ENCODE data around the gene ZNF438.
"Not testable (repeated sequence)": the region's sequence is repeated elsewhere in the genome, so short reads cannot be mapped to it uniquely, and the experiment has no call there.

ZNF438 gene

DNA sequence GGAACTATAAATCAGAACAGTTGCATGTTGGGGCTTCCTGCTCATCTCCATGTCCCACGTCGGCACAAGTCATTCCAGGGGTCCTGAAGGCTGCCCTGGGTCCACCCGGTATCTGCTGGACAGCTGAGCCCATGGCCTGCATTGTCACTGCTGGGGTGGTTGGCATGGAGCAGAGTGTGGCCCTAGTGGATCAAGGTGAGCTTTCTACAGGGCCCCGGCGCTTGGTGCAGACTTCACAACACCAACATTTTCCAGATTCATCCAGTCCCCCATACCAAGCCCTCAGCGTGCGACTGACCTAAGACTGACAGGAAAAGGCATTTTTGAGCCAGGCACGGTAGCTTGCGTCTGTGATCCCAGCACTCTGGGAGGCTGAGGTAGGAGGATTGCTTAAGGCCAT is 226.6 kb downstream of the ZNF438 start:
- DNase-seq (ENCODE audit: insufficient read length, low spot score) (no peak), FAIRE-seq (no peak)
- no peak for TF ChIP-seq POLR2A (IDR thresholded peaks at IDR 0.05; ENCODE audit: low read depth, low read length)

DNA sequence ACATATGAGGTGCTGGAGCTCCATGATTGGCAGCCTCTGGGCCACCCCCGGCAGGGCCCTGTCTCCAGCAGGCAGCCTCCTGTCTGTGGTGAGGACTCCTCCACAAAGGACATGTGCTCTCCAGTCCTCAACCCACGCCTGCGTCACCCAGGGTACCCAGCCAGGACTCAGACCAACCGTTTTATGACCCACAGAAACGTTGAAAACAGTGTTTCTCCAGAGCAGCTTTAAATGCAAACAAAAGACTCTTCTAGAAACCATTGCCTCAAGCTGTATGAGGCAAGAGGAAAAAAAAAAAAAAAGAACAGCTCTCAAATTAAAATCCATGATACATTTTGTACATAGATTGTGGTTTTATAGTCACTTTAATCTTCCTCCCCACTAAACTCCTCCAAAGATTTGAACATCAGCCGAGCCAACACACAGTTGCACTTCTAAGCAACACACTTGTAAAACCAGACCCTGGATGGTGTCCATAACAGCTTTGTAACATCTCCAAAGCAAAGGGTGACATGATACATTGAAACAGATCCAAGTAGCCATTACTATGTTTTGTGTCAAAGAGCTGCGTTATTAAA is 227.1 kb downstream of the ZNF438 start:
- DNase-seq (ENCODE audit: insufficient read length, low spot score), result no peak
- FAIRE-seq, result no peak
- TF ChIP-seq POLR2A (IDR thresholded peaks at IDR 0.05; ENCODE audit: low read depth, low read length), result no peak

DNA sequence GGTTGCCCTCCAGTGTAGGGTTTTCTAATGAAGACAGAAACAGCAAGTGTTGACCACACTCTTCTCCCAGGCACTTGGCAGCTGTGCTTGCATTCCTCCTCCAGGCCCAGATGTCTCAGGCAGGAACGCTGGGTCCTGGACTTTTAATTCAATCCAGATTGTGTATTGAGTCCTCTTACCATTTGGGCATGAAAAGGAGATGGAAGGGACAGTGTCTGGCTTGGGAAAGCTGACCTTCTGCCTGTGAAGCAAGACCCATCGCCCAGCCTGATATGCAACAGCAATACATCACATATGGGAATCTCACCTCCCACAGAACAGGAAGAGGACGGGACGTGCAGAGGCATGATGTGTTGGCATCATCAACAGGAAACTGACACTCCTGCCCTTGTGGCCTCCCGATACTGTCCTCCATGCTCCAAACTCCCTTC is 227.8 kb downstream of the ZNF438 start:
- TF ChIP-seq POLR2A (IDR thresholded peaks at IDR 0.05; ENCODE audit: low read depth, low read length), result no peak
- DNase-seq (ENCODE audit: insufficient read length, low spot score) (no peak), FAIRE-seq (no peak)

DNA sequence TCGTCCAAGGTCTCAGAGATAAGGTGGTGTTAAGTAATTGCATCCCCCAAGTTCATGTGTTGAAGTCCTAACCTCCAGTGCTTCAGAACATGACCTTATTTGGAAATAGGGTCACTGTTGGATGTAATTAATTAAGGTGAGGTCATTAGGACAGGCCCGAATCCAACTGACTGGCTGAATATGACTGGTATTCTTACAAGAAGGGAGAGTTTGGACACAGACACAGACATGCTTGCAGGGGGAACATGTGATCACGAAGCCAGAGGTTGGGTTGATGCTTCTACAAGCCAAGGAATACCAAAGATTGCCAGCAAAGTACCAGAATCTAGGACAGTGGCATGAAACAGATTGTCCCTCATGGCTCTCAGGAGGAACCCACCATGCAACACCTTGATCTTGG is 228.6 kb downstream of the ZNF438 start:
- DNase-seq (ENCODE audit: insufficient read length, low spot score) (no peak), FAIRE-seq (no peak)
- no peak for TF ChIP-seq POLR2A (IDR thresholded peaks at IDR 0.05; ENCODE audit: low read depth, low read length)

DNA sequence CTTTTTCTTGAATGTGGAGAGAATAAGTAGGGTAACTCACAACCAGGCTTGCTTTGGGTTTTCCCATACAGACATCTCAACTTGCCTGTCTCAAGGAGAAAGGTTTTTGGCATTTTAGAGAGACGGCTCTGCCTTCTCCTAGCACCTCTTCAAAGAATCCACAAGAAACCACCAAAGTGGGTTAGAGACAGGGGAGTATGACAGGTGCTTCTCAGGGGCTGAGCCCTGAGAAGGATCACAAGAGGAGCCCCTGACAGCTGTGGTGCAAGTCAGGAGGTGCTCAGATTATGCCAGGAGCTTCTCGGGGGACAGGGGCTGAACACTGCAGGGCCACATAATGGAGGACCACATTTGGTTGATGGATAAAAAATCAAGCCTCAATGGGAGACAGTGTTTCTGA is 231.3 kb downstream of the ZNF438 start:
- no peak for TF ChIP-seq POLR2A (IDR thresholded peaks at IDR 0.05; ENCODE audit: low read depth, low read length)
- DNase-seq (ENCODE audit: insufficient read length, low spot score) (no peak), FAIRE-seq (no peak)

DNA sequence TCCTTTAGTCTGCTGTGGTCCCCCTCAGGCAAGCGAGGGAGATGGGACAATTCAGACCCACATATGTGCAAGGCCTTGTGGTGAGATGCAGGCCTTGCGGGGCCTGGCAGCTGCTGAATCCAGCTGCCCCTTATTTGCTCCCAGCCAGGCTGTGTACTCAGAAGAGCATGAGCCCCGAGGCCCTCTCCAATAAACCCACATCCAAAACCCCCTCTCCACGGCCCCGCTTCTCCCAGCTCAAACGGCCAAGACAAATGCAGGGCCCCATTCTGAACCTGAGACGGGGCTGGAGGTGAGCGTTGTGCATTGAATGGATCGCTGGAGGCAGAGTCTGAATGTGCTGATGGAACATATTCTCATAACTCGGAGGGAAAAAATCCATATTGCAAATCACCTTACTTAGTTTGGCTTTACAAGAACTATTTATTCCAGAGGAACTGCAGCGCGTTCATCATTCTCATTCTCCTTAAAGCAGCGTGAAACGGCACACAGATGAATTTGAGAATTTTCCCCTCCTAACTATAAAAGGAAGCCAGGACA is 232.9 kb downstream of the ZNF438 start:
- no peak for DNase-seq (ENCODE audit: insufficient read length, low spot score)
- FAIRE-seq, result no peak
- TF ChIP-seq POLR2A (IDR thresholded peaks at IDR 0.05; ENCODE audit: low read depth, low read length), result no peak

DNA sequence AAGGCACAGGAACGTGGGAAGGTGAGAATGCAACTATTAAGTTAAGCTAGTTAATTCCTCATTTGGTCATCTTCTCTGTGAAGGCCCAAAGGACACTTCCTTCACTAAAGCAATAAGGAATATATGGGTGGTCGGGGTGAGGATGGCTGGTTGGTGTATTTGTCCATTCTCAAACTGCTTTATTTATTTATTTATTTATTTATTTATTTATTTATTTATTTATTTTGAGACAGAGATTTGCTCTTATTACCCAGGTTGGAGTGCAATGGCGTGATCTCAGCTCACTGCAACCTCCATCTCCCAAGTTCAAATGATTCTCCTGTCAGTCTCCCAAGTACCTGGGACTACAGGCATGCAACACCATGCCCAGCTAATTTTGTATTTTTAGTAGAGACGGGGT is 236.6 kb downstream of the ZNF438 start:
- DNase-seq (ENCODE audit: insufficient read length, low spot score); FAIRE-seq: not testable (repeated sequence)
